ENCODE results near the gene GABARAP.

DNA sequence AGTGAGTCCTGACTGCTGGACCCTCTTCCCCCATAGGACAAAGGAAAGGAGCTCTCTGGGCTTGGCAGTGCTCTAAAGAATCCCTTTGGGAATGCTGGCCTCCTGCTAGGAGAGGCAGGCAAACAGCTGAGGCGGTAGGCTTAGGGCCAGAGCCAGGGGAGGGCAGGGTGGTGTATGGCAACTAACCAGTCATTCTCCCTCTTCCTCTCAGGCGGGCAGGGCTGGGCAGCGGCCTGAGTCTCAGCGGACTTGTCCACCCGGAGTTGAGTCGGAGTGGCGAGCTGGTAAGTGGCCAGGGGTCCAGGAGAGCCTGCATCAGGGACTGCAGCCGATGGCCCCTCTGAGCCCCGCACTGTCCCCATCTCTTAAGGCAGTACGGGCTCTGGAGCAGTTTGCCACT, 18.1 kb downstream of the GABARAP start:
- TF ChIP-seq, protein P1, sequence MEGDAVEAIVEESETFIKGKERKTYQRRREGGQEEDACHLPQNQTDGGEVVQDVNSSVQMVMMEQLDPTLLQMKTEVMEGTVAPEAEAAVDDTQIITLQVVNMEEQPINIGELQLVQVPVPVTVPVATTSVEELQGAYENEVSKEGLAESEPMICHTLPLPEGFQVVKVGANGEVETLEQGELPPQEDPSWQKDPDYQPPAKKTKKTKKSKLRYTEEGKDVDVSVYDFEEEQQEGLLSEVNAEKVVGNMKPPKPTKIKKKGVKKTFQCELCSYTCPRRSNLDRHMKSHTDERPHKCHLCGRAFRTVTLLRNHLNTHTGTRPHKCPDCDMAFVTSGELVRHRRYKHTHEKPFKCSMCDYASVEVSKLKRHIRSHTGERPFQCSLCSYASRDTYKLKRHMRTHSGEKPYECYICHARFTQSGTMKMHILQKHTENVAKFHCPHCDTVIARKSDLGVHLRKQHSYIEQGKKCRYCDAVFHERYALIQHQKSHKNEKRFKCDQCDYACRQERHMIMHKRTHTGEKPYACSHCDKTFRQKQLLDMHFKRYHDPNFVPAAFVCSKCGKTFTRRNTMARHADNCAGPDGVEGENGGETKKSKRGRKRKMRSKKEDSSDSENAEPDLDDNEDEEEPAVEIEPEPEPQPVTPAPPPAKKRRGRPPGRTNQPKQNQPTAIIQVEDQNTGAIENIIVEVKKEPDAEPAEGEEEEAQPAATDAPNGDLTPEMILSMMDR (IDR thresholded peaks at IDR 0.05; ENCODE audit: poor library complexity, severe bottlenecking), result no peak
- TF ChIP-seq POLR2AphosphoS5 (IDR thresholded peaks at IDR 0.05), result no peak
